A549 (cell line): ENCODE results near the gene ST13. TPM values are rescaled to one million over a fixed set of nuclear protein-coding genes. Genes with fewer than 3 reads are reported as not detected.
"Not testable (repeated sequence)": the region's sequence is repeated elsewhere in the genome, so short reads cannot be mapped to it uniquely, and the experiment has no call there.

Experiments
- ATAC-seq, 2 experiments: fragments of 200-7000 bp in 1 of 2; fragments of >200 bp in 1 of 2; cut with Nextera tagmentation in 1 of 2; cut with Tn5 transposase in 1 of 2; 3 replicates each; pipeline versions ENCODE4 v1.8.0 to v1.9.1; 2018 to 2020; ENCODE audit warnings: mild to moderate bottlenecking in 1 of 2, moderate library complexity in 1 of 2
- CTCF ChIA-PET: fragments of 300-600 bp; sonication (Branson Sonifier 250); formaldehyde crosslinking; extraction: SDS; loops from one replicate; lab custom pipeline; 2021; ENCODE audit warnings: antibody characterized with exemption, inconsistent platforms; lab: Yijun Ruan, JAX
- POLR2A ChIA-PET: fragments of 350-600 bp; formaldehyde crosslinking; extraction: SDS; loops from one replicate; lab custom pipeline; 2021; ENCODE audit warnings: antibody characterized with exemption, inconsistent platforms; lab: Yijun Ruan, JAX
- DNase-seq, 2 experiments: peaks; one replicate each; pipeline versions ENCODE4 v3.0.0 to v3.0.0-alpha.2; 2011 to 2016; ENCODE audit warnings: low read depth in 1 of 2, low spot score in 1 of 2
- FAIRE-seq: peaks from 2 replicates; lab custom pipeline; 2011; peaks lifted over from hg19 to GRCh38; lab: Jason Lieb, UNC
- H3K27ac ChIP-seq, 2 experiments: fragments of >200 bp; sonication (Bioruptor Twin); formaldehyde crosslinking; 3 replicates each; pipeline ENCODE4 v1.5.1; 2016 to 2017
- H3K4me1 ChIP-seq: fragments of >200 bp; sonication (Bioruptor Twin); formaldehyde crosslinking; 3 replicates; pipeline ENCODE4 v1.6.1; 2016
- H3K4me2 ChIP-seq: fragments of >200 bp; sonication (Bioruptor Twin); formaldehyde crosslinking; 3 replicates; pipeline ENCODE4 v1.6.1; 2016
- H3K4me3 ChIP-seq: fragments of >200 bp; sonication (Bioruptor Twin); formaldehyde crosslinking; 3 replicates; pipeline ENCODE4 v1.5.1; 2016
- H3K9me3 ChIP-seq: fragments of >200 bp; sonication (Bioruptor Twin); formaldehyde crosslinking; 3 replicates; pipeline ENCODE4 v1.6.1; 2016
- CEBPB ChIP-seq, 2 experiments: fragments of >200 bp in 1 of 2; sonication (Bioruptor Twin) in 1 of 2; formaldehyde crosslinking in 1 of 2; IDR thresholded peaks; 2 replicates each; pipeline ENCODE4 v1.6.1; 2012 to 2016
- RCOR1 ChIP-seq: fragments of 150-350 bp; IDR thresholded peaks from 2 replicates; pipeline ENCODE4 v1.6.1; 2014; ENCODE audit warnings: antibody characterized with exemption, low read length, low read depth
- SREBF2 ChIP-seq: fragments of 450-650 bp; IDR thresholded peaks from 2 replicates; pipeline ENCODE4 v1.6.1; 2014; ENCODE audit warnings: mild to moderate bottlenecking, moderate library complexity
- WGBS: methylation state at CpG from one replicate; pipeline ENCODE4 v1.1.6; 2017; ENCODE audit errors: missing lambda C conversion rate; 5-methylcytosine and 5-hydroxymethylcytosine counted together
- polyA plus RNA-seq, 4 experiments: library from polyadenylated mRNA; depleted of rRNA in 3 of 4; stranded (reverse); fragments of >200 nt; fragmentation: RNase III in 1 of 4; extraction: RNeasy Plus Mini Kit Qiagen cat#74134 plus additional on column Dnase treatment in 1 of 4; gene quantifications; 2 replicates in 3 of 4; 3 replicates in 1 of 4; pipeline ENCODE4 v1.2.3, GENCODE V29; 2011 to 2017
- small RNA-seq, 6 experiments: library from RNA; depleted of rRNA; stranded (forward); fragments of <200 nt; gene quantifications; one replicate each; pipeline ENCODE3, GENCODE V24; 2012
- TF ChIP-seq, protein P1 (sequence below): IDR thresholded peaks from 2 replicates; pipeline ENCODE4 v1.6.1; 2012
- TF ChIP-seq, protein P2 (sequence below): IDR thresholded peaks from 2 replicates; pipeline ENCODE4 v1.6.1; 2012

Gene ST13
- polyA plus RNA-seq, 2 of the 4 experiments (the other 2 are of a cell fraction) = 181 to 227 TPM

DNA sequence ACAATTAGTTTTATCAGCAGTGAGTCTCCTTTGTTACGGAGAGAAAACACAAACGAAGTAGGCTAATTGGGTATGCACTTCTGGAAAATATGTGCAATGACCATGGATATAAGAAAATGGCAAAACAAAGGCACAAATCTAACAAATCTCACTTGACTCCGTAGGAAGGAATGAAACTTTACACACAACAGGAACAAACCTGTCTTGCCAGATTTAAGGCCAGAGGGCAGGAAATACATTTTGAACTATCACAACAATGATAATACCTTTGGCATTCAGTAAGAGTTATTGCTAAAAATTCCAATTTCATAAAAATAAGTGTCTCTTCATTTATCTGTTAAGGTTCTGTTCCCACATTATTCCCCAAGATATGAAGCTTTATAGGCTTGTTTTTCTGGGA is 73.9 kb downstream of the ST13 start (continued):
- TF ChIP-seq, protein P1, sequence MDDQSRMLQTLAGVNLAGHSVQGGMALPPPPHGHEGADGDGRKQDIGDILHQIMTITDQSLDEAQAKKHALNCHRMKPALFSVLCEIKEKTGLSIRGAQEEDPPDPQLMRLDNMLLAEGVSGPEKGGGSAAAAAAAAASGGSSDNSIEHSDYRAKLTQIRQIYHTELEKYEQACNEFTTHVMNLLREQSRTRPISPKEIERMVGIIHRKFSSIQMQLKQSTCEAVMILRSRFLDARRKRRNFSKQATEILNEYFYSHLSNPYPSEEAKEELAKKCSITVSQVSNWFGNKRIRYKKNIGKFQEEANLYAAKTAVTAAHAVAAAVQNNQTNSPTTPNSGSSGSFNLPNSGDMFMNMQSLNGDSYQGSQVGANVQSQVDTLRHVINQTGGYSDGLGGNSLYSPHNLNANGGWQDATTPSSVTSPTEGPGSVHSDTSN = no peak
- TF ChIP-seq, protein P2, sequence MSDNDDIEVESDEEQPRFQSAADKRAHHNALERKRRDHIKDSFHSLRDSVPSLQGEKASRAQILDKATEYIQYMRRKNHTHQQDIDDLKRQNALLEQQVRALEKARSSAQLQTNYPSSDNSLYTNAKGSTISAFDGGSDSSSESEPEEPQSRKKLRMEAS = no peak
- no peak for TF ChIP-seq SREBF2
- no peak for TF ChIP-seq CEBPB (IDR thresholded peaks at IDR 0.05)
- TF ChIP-seq RCOR1 = no peak

DNA sequence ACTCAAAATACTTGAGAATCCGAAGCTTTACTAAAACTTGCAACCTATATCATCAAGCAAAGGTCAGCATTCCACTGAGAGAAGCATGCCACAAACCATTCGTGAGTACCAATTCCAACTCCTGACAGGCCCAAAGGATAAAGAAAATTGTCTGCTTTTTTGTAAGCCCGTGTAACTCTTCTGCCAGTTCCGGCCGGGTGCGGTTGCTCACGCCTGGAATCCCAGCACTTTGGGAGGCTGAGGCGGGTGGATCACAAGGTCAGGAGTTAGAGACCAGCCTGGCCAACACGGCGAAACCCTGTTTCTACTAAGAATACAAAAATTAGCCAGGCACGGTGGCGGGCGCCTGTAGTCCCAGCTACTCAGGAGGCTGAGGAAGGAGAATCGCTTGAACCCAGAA is 74.7 kb downstream of the ST13 start:
- CTCF ChIA-PET = interaction anchor here (1.1 kb wide), 1 partner anchor 21 kb away, joined by 4 read pairs; no protein-coding TSS in a partner anchor
- 92% methylated on average over 14 of the region's 14 CpGs for WGBS
- H3K4me2 ChIP-seq = not testable (repeated sequence)

More for the DNA sequence above, 74.7 kb downstream of the ST13 start:
- H3K27ac ChIP-seq, ATAC-seq, H3K9me3 ChIP-seq, POLR2A ChIA-PET, H3K4me3 ChIP-seq, FAIRE-seq, H3K4me1 ChIP-seq, DNase-seq: not testable (repeated sequence)

Small RNA genes lying within 50 kb of the gene (small RNA-seq; reads per million reads assigned to genes)
- gene JTBP1 = 0 reads per million in 6 experiments
- 0 to 50.9 (median 21.7) reads per million in 6 experiments for gene MIR4766

Other genes with a start within 250 kb of the ST13 start
- gene MRTFA, start 219.9 kb downstream of the ST13 start, polyA plus RNA-seq (2011; rRNA removed) = 6.8 and 12.8 TPM in 2 replicates
- gene MRTFA, start 219.9 kb downstream of the ST13 start, polyA plus RNA-seq (2017; fragmentation: RNase III; extraction: RNeasy Plus Mini Kit Qiagen cat#74134 plus additional on column Dnase treatment) = 41.6 to 48.5 TPM (median 48.3 TPM) in 3 replicates
- not detected in 2 replicates for gene MCHR1, start 177.2 kb downstream of the ST13 start, polyA plus RNA-seq (2011; rRNA removed)
- gene MCHR1, start 177.2 kb downstream of the ST13 start, polyA plus RNA-seq (2017; fragmentation: RNase III; extraction: RNeasy Plus Mini Kit Qiagen cat#74134 plus additional on column Dnase treatment) = not detected in 3 replicates
- 33.7 and 35.1 TPM in 2 replicates for gene SLC25A17, start 37.3 kb downstream of the ST13 start, polyA plus RNA-seq (2011; rRNA removed)
- 17.2 to 20.3 TPM (median 19.9 TPM) in 3 replicates for gene SLC25A17, start 37.3 kb downstream of the ST13 start, polyA plus RNA-seq (2017; fragmentation: RNase III; extraction: RNeasy Plus Mini Kit Qiagen cat#74134 plus additional on column Dnase treatment)
- 23.3 and 23.6 TPM in 2 replicates for gene XPNPEP3, start 509 bp upstream of the ST13 start, polyA plus RNA-seq (2011; rRNA removed)
- 10.4 to 12.7 TPM (median 12.7 TPM) in 3 replicates for gene XPNPEP3, start 509 bp upstream of the ST13 start, polyA plus RNA-seq (2017; fragmentation: RNase III; extraction: RNeasy Plus Mini Kit Qiagen cat#74134 plus additional on column Dnase treatment)
- not detected in 2 replicates for gene DNAJB7, start 5.5 kb upstream of the ST13 start, polyA plus RNA-seq (2011; rRNA removed)
- gene DNAJB7, start 5.5 kb upstream of the ST13 start, polyA plus RNA-seq (2017; fragmentation: RNase III; extraction: RNeasy Plus Mini Kit Qiagen cat#74134 plus additional on column Dnase treatment) = not detected in 3 replicates
- gene RBX1, start 94.7 kb upstream of the ST13 start, polyA plus RNA-seq (2011; rRNA removed) = 70.7 and 82.3 TPM in 2 replicates
- gene RBX1, start 94.7 kb upstream of the ST13 start, polyA plus RNA-seq (2017; fragmentation: RNase III; extraction: RNeasy Plus Mini Kit Qiagen cat#74134 plus additional on column Dnase treatment) = 61.3 to 63.1 TPM (median 61.7 TPM) in 3 replicates
- 18.2 and 45.4 TPM in 2 replicates for gene EP300, start 236.0 kb upstream of the ST13 start, polyA plus RNA-seq (2011; rRNA removed)
- 15.5 to 19.5 TPM (median 16.6 TPM) in 3 replicates for gene EP300, start 236.0 kb upstream of the ST13 start, polyA plus RNA-seq (2017; fragmentation: RNase III; extraction: RNeasy Plus Mini Kit Qiagen cat#74134 plus additional on column Dnase treatment)